Kidney epithelial cell (primary cell): ENCODE data around the gene WASHC4. TPM values are rescaled to one million over a fixed set of nuclear protein-coding genes. Genes with fewer than 3 reads are reported as not detected.
"Not testable (repeated sequence)": the region's sequence is repeated elsewhere in the genome, so short reads cannot be mapped to it uniquely, and the experiment has no call there.

ENCODE experiments used
- DNase-seq: peaks from one replicate; pipeline ENCODE4 v3.0.0-alpha.2; 2010; ENCODE audit warnings: low read depth
- H3K27me3 ChIP-seq: 2 replicates; pipeline ENCODE4 v1.6.0; 2011; ENCODE audit warnings: low read length; ENCODE audit not compliant: control insufficient read depth, insufficient read depth
- H3K36me3 ChIP-seq: 2 replicates; pipeline ENCODE4 v1.5.1; 2011; ENCODE audit warnings: low read length; ENCODE audit not compliant: control insufficient read depth, insufficient read depth
- H3K4me3 ChIP-seq: 2 replicates; pipeline ENCODE4 v1.5.1; 2011; ENCODE audit warnings: low read depth, mild to moderate bottlenecking, control low read depth, low read length
- CTCF ChIP-seq: IDR thresholded peaks from 2 replicates; pipeline ENCODE4 v1.5.1; 2011; ENCODE audit warnings: mild to moderate bottlenecking, moderate library complexity, low read length, control low read depth, inconsistent platforms; ENCODE audit not compliant: insufficient read depth, poor library complexity, severe bottlenecking
- total RNA-seq: library from RNA; depleted of rRNA; stranded (reverse); fragments of >200 nt; gene quantifications from 2 replicates; pipeline ENCODE4 v1.2.3, GENCODE V29; 2015

The WASHC4 gene
- total RNA-seq, 1 donor from 2014 or later, result 61.4 TPM

GRCh38 chr12:105175397-105175990, 68.0 kb downstream of the WASHC4 start:
- Histone ChIP-seq H3K36me3 (no peaks in the 10 kb centered on the region), H3K4me3 (no peak overlapping the region), H3K27me3 (no peaks in the 10 kb centered on the region)
- no peak for TF ChIP-seq CTCF
- DNase-seq, result no peak

- H3K4me3 ChIP-seq, result no peak overlapping the region
- no peaks in the 10 kb centered on the region for H3K36me3 ChIP-seq
- DNase-seq, result no peak
- no peaks in the 10 kb centered on the region for H3K27me3 ChIP-seq
- TF ChIP-seq CTCF, result no peak
Observed at GRCh38 chr12:105177208-105177607, 69.7 kb downstream of the WASHC4 start.

GRCh38 chr12:105179114-105179513, 71.6 kb downstream of the WASHC4 start:
- not testable (repeated sequence) for H3K4me3 ChIP-seq, DNase-seq, H3K36me3 ChIP-seq, H3K27me3 ChIP-seq

GRCh38 chr12:105183406-105183805, 75.9 kb downstream of the WASHC4 start:
- DNase-seq, H3K4me3 ChIP-seq, H3K36me3 ChIP-seq, H3K27me3 ChIP-seq: not testable (repeated sequence)

GRCh38 chr12:105183976-105184375, 76.4 kb downstream of the WASHC4 start:
- not testable (repeated sequence) for H3K27me3 ChIP-seq, DNase-seq, H3K4me3 ChIP-seq, H3K36me3 ChIP-seq

- Histone ChIP-seq H3K4me3 (no peak overlapping the region), H3K27me3 (no peaks in the 10 kb centered on the region), H3K36me3 (no peaks in the 10 kb centered on the region)
- no peak for TF ChIP-seq CTCF
- no peak for DNase-seq
Observed at GRCh38 chr12:105189293-105189692, 81.8 kb downstream of the WASHC4 start.

GRCh38 chr12:105190530-105190929, 83.0 kb downstream of the WASHC4 start:
- Histone ChIP-seq H3K27me3 (no peaks in the 10 kb centered on the region), H3K4me3 (no peak overlapping the region), H3K36me3 (no peaks in the 10 kb centered on the region)
- DNase-seq, result no peak
- TF ChIP-seq CTCF, result no peak
